IPS-NIHi7 (cell line): ENCODE measurements around the gene TAOK3.
"Not testable (repeated sequence)": the region's sequence is repeated elsewhere in the genome, so short reads cannot be mapped to it uniquely, and the experiment has no call there.

Source experiments
- DNase-seq: peaks from one replicate; pipeline ENCODE4 v3.0.0; 2012; ENCODE audit warnings: mixed read lengths; ENCODE audit errors: extremely low spot score

Gene TAOK3

DNA sequence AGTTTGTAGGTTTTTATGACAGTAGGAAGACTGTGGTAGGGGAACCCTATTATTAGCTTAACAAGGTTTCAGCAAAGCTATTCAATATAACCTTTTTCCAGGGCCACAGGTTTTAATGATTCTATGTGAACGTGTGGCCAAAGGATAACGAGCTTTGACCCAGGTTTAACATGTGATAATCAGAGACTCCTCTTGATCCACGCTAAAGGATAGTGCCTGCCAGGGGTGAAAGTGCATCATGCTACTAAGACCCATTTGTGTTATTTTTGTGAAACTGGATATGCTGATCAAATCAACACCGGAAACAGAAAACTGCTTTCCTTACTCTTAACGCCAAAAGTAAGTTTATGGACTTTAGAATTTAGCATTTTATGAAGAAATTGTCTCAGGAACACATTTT, 909 bp upstream of the TAOK3 start:
- DNase-seq, result no peak

DNA sequence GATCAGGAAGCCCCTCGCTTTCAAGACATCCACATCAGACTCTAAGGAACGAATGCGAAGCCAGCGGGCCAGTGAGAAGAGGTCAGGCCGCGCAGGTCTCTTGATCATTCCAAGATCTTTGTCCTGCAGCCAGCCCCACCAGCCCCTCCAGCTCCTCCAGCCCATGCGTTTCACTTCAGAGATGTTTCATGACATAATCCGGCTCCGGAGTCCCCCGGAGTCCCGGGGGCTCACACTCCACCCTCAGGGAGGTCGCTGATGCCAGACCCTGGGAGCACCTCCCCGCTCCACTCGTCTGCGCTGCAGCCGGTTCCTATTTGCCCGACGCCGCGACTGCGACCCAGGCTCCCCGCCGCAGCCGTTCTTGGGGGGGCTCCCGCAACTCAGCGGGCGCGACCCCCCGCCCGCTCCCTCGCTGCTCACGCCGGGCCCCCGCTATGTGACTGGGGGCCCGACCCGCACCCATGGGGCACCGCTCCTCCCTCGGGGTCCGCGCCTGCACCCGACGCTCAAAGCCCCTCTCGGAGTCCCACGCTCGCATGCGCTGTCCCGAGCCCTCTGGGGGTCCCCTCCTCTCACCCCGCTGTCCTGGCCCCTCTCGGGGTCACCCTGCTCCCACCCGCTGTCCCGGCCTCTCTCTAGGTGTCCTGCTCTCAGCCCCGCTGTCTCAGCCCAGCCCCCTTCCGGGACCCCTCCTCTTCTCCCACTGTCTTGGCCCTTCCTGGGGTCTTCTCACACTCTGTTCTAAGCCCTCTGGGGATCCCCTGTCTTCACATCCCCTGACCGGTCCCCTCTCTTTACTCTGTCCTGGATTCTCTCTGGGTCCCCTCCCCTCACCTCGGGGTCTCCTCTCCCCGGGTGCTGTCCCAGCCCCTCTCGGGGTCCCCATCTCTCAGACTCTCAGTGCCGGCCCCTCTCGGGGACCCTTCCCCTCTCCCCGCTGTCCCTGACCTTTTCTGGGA, 1.1 kb downstream of the TAOK3 start:
- peak; percentile 31 for DNase-seq

GRCh38 chr12:118370601-118371000, 2.1 kb downstream of the TAOK3 start:
- no peak for DNase-seq

GRCh38 chr12:118368821-118369220, 3.9 kb downstream of the TAOK3 start:
- no peak for DNase-seq

DNA sequence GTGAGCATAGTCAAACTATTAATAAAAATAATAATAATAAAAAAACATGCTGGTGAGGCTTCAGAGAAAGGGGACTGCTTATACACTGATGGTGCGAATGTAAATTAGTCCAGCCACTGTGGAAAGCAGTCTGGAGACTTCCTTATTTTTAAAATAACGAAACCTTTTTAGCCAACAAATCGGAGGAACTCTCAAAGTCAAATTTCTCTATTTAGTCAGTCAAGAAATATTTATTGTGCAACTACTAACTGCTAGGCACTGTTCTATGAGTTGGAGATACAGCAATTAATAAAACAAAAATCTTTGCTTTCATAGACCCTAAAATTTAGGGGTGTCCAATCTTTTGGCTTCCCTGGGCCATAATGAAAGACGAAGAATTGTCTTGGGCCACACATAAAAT, 10.8 kb downstream of the TAOK3 start:
- DNase-seq, result no peak

DNA sequence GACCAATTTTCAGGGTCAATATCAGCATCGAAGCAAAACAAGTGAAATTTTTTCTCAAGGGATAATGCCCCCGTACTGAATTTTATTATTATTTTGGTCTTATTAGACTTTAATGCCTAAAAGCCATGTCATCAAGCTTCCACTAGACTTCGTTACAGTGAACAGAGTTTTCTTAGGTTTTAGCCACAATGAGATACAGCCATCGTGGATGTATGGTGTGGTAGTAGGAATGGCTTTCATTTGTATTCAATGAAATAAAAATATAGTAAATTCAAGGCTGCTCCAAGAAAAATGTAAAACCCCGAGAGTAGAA, 11.7 kb downstream of the TAOK3 start:
- DNase-seq, result no peak

DNA sequence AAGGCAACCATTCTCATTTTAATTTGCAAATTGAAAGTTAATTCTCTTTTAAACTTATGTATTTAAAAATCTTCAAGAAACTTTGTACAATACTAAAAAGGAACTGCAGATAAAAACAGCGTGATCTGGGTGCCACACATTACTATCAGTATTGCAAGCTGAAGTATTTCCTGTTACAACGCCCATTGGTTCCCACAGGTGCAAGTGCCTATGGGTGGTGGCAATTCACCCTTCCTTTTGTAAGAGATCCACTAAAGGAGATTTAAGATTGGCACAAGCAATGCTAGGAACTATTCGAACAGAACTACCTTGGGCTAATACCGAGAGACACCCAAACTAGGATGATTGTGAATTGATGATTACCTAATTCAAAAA, 13.2 kb downstream of the TAOK3 start:
- no peak for DNase-seq

DNA sequence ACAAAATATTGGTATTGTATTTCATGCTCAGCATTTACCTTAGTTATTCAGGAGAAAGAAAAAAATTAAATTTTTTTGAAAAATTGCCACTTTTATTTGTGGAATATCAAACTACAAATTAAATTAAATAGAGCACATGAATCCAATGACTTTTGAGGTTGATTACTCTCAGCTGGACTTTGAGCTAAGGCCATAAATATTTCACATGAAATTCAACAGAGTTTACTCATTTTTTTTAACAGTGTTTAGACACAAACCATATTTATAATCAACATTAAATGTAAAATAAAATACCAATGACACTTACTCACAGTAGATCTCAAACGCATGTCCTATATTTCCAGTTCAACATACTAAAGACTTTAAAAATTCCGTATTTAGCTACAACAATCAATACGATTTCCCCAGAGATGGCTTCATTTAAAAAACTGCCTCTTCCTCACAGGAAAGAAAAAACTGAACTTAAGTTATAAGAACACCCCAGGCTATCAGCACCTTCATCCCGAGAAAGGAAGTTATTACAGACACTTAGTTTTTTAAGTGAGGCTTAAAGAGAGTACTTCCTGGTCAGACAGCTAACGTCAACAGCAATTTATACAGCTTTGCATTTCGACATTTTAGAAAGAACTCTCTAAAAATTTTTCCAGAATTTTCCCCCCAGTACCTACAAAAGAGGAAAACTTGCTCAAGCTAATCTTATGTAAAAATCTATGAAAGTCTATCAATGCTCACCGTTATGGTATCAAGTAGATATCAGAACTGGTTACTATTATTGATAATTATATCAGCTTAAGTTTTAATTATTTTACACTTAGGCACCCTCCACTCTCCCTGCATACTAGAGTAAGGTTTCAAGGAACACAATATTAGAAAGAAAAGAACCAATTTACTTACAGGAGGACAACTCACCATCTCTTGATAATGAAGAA, 13.8 kb downstream of the TAOK3 start:
- no peak for DNase-seq

- no peak for DNase-seq
Measured at GRCh38 chr12:118358008-118358359, 14.7 kb downstream of the TAOK3 start.

GRCh38 chr12:118357257-118358007, 15.3 kb downstream of the TAOK3 start:
- no peak for DNase-seq

- no peak for DNase-seq
Measured at GRCh38 chr12:118356809-118357256, 15.9 kb downstream of the TAOK3 start.

GRCh38 chr12:118355843-118356242, 16.9 kb downstream of the TAOK3 start:
- DNase-seq, result no peak

- DNase-seq, result no peak
Measured at GRCh38 chr12:118354903-118355302, 17.8 kb downstream of the TAOK3 start.

GRCh38 chr12:118354503-118354902, 18.2 kb downstream of the TAOK3 start:
- DNase-seq, result not testable (repeated sequence)

DNA sequence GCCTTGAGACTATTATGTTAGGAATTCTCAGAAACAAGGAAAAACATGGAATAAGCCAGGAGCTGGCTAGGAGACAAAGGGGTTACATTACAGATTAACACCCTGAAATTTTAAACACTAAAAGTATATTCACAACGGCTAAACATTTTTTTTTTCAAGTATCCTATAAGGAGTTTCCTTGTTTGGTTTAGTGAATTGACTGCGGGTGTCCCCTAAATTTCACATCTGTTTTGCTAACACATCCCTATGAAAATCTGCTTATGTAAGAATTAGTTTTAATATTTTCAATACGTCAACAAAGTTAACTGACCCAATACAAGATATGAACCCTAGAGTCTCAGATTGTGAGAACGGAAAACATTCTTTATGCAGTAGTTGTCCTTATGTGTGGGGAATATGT, 19.0 kb downstream of the TAOK3 start:
- DNase-seq, result no peak

- DNase-seq, result no peak
Measured at GRCh38 chr12:118350908-118351559, 21.7 kb downstream of the TAOK3 start.

DNA sequence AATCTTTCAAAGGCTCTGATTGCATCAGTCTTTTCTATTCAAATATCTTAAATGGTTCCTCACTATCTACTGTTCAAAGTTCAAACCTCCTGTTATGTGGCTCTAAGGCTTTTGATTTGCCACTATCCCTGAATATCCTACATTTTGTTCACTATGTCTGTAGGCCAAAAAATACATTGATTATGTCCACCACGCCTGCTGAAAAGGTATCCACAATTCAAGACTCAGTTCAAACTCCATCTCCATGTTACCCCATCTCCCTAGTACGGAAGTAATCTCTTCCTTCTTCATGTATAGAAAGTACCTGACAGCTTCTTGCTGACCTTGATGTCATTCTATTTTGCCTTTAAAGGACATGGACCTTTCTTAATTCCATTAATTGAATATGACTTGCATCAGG, 24.8 kb downstream of the TAOK3 start:
- no peak for DNase-seq

DNA sequence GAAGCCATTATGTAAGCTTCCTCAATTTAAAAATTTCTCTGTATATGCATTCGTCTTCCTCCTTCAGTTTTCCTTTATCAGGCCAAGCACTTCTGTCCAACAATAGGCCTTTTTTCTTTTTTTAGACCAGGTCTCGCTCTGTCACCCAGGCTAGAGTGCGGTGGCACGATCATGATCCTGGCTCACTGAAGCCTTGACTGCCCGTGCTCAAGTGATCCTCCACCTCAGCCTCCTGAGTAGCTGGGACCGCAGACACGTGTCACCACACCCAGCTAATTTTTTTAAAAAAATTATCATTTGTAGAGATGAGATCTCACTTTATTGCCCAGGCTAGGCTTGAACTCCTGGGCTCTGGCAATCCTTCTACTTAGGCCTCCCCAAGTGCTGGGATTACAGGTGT, 25.8 kb downstream of the TAOK3 start:
- DNase-seq, result no peak

DNA sequence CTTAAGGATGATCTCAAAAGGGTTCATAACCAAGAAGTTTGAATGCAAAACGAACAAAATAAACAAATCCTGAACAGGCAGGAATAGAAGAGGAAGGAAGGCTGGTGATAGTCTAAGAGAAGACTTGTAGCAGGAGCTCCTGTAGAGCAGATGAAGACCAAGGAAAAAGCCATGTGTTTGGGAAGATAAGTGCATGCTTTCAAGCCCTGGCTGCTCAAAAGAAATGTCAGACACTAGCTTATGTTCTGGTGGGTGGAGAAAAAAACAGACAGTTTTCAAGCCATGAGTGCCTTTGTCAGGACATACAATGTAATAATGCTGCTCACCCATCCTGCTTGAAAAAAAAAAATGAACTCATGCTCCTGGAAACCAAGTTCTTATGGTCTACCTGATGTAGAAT, 27.4 kb downstream of the TAOK3 start:
- DNase-seq, result no peak

- DNase-seq, result peak; percentile 12
Measured at GRCh38 chr12:118344829-118345228, 27.9 kb downstream of the TAOK3 start.

GRCh38 chr12:118342090-118342489, 30.6 kb downstream of the TAOK3 start:
- no peak for DNase-seq
